ENCODE results near the gene GMPR. TPM values are rescaled to one million over a fixed set of nuclear protein-coding genes. Genes with fewer than 3 reads are reported as not detected.

The GMPR gene
- total and polyA plus RNA-seq, 2 donors (not counting 3 experiments of a cell fraction or from before 2014, with no cell fraction given) = 36.3 to 64.0 TPM

- TF ChIP-seq MYC (IDR thresholded peaks at IDR 0.05; ENCODE audit: low read depth, low read length) (no peak), CTCF (IDR thresholded peaks at IDR 0.05; ENCODE audit: extremely low read depth in 1 of 2, insufficient read depth in 1 of 2, low read depth in 1 of 2, low read length in 2 of 2) (no peak), MAX (IDR thresholded peaks at IDR 0.05; ENCODE audit: insufficient read depth, insufficient read length) (no peak), JUN (IDR thresholded peaks at IDR 0.05; ENCODE audit: borderline replicate concordance, insufficient read depth, insufficient read length, low read depth) (no peak), GATA2 (IDR thresholded peaks at IDR 0.05; ENCODE audit: insufficient read depth, insufficient read length, low read depth, low read length) (no peak), FOS (IDR thresholded peaks at IDR 0.05; ENCODE audit: borderline replicate concordance, insufficient read depth, low read length) (no peak), POLR2A (IDR thresholded peaks at IDR 0.05; ENCODE audit: low read depth, low read length) (no peak), EZH2 (IDR thresholded peaks at IDR 0.05; ENCODE audit: borderline replicate concordance, low read depth, low read length, severe bottlenecking) (no peak), POLR2AphosphoS5 (IDR thresholded peaks at IDR 0.05; ENCODE audit: insufficient read depth, low read depth, low read length) (no peak)
- dilution Hi-C loops (cut with MboI; ENCODE audit: extremely low pct_ligation_motif_present, low sequenced_read_pairs) (no loop called here), intact Hi-C loops (cut with micrococcal nuclease) (no loop called here)
- FAIRE-seq = no peak
- CTCF ChIA-PET = interaction anchor here (1.2 kb wide), 1 partner anchor 31 kb away, joined by 4 read pairs; no protein-coding TSS in a partner anchor
- H3K79me2 ChIP-seq (ENCODE audit: control insufficient read depth, insufficient read depth, low read length) = no peaks in the 10 kb centered on the region
- no peaks in the 10 kb centered on the region for H3K9me1 ChIP-seq (replicated peaks; ENCODE audit: control insufficient read depth, extremely low read depth, insufficient read depth, low read length)
- no peak overlapping the region for H3K9ac ChIP-seq (replicated peaks; ENCODE audit: extremely low read depth, insufficient read depth, low read length)
- H3K9me3 ChIP-seq (replicated peaks; ENCODE audit: control insufficient read depth, insufficient read depth, low read length) = no peaks in the 10 kb centered on the region
- no peak for DNase-seq (ENCODE audit: low read depth, low spot score)
- no peak overlapping the region for H3K4me3 ChIP-seq (replicated peaks in 1 of 3; ENCODE audit: insufficient read depth in 1 of 3, low read depth in 1 of 3, low read length in 3 of 3)
- no peak overlapping the region for H3K4me2 ChIP-seq (ENCODE audit: insufficient read depth, low read length)
- no peaks in the 10 kb centered on the region for H4K20me1 ChIP-seq (replicated peaks; ENCODE audit: control insufficient read depth, extremely low read depth, insufficient read depth, low read length)
- POLR2A ChIA-PET = no interaction called here
- H2AFZ ChIP-seq (ENCODE audit: low read depth, low read length) = no peak overlapping the region
- no peaks in the 10 kb centered on the region for H3K27me3 ChIP-seq (ENCODE audit: control insufficient read depth in 2 of 2, insufficient read depth in 2 of 2, low read length in 2 of 2)
- no peaks in the 10 kb centered on the region for H3K4me1 ChIP-seq (ENCODE audit: control insufficient read depth, extremely low read depth, insufficient read depth, low read length)
- BruUV-seq (replicated peaks) = no TSS peak
- no peaks in the 10 kb centered on the region for H3K36me3 ChIP-seq (ENCODE audit: control insufficient read depth in 2 of 2, extremely low read depth in 1 of 2, insufficient read depth in 2 of 2, low read length in 2 of 2)
- H3K27ac ChIP-seq (ENCODE audit: insufficient read depth, low read depth, low read length) = no peak overlapping the region
Measured at GRCh38 chr6:16270178-16270794, 31.9 kb downstream of the GMPR start.

All from endothelial cell of umbilical vein (primary cell).